ENCODE results near the gene PSMC5. TPM values are rescaled to one million over a fixed set of nuclear protein-coding genes. Genes with fewer than 3 reads are reported as not detected.
A peak's percentile ranks its signal among the peaks of the same experiment; 100 is the strongest.

Gene PSMC5
- total and polyA plus RNA-seq, 10 of the 15 experiments (the other 5 are each of a cell fraction or from before 2014, with no cell fraction given): 55.0 to 266 (median 148) TPM

GRCh38 chr17:63827002-63827800 lies at the start of gene PSMC5, which contains the start of gene FTSJ3 (continued):
- TF ChIP-seq ZNF24 (IDR thresholded peaks at IDR 0.05) (no peak), NBN (IDR thresholded peaks at IDR 0.05) (peak; percentile 72), HDAC2 (IDR thresholded peaks at IDR 0.05) (no peak), BMI1 (IDR thresholded peaks at IDR 0.05; ENCODE audit: borderline replicate concordance) (no peak), BRCA1 (IDR thresholded peaks at IDR 0.05; ENCODE audit: low read depth, low read length) (no peak), RELA (IDR thresholded peaks at IDR 0.05; ENCODE audit: borderline replicate concordance, partially characterized antibody) (peak; percentile 86), PAX8 (IDR thresholded peaks at IDR 0.05) (no peak), KDM1A (IDR thresholded peaks at IDR 0.05; ENCODE audit: borderline replicate concordance) (no peak), RAD21 (IDR thresholded peaks at IDR 0.05; ENCODE audit: insufficient read depth, low read depth, low read length) (no peak), IRF3 (IDR thresholded peaks at IDR 0.05) (no peak), POLR2AphosphoS5 (IDR thresholded peaks at IDR 0.05; ENCODE audit: low read length) (peak; percentile 95), NFIC (IDR thresholded peaks at IDR 0.05; ENCODE audit: low read depth, low read length) (no peak), KLF5 (IDR thresholded peaks at IDR 0.05; ENCODE audit: partially characterized antibody) (peak; percentile 58)
- TF ChIP-seq, protein P1, sequence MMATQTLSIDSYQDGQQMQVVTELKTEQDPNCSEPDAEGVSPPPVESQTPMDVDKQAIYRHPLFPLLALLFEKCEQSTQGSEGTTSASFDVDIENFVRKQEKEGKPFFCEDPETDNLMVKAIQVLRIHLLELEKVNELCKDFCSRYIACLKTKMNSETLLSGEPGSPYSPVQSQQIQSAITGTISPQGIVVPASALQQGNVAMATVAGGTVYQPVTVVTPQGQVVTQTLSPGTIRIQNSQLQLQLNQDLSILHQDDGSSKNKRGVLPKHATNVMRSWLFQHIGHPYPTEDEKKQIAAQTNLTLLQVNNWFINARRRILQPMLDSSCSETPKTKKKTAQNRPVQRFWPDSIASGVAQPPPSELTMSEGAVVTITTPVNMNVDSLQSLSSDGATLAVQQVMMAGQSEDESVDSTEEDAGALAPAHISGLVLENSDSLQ (IDR thresholded peaks at IDR 0.05): peak; percentile 68
- TF ChIP-seq, protein P2, sequence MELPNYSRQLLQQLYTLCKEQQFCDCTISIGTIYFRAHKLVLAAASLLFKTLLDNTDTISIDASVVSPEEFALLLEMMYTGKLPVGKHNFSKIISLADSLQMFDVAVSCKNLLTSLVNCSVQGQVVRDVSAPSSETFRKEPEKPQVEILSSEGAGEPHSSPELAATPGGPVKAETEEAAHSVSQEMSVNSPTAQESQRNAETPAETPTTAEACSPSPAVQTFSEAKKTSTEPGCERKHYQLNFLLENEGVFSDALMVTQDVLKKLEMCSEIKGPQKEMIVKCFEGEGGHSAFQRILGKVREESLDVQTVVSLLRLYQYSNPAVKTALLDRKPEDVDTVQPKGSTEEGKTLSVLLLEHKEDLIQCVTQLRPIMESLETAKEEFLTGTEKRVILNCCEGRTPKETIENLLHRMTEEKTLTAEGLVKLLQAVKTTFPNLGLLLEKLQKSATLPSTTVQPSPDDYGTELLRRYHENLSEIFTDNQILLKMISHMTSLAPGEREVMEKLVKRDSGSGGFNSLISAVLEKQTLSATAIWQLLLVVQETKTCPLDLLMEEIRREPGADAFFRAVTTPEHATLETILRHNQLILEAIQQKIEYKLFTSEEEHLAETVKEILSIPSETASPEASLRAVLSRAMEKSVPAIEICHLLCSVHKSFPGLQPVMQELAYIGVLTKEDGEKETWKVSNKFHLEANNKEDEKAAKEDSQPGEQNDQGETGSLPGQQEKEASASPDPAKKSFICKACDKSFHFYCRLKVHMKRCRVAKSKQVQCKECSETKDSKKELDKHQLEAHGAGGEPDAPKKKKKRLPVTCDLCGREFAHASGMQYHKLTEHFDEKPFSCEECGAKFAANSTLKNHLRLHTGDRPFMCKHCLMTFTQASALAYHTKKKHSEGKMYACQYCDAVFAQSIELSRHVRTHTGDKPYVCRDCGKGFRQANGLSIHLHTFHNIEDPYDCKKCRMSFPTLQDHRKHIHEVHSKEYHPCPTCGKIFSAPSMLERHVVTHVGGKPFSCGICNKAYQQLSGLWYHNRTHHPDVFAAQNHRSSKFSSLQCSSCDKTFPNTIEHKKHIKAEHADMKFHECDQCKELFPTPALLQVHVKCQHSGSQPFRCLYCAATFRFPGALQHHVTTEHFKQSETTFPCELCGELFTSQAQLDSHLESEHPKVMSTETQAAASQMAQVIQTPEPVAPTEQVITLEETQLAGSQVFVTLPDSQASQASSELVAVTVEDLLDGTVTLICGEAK (IDR thresholded peaks at IDR 0.05; ENCODE audit: borderline replicate concordance): peak; percentile 98
- TF ChIP-seq, protein P3, sequence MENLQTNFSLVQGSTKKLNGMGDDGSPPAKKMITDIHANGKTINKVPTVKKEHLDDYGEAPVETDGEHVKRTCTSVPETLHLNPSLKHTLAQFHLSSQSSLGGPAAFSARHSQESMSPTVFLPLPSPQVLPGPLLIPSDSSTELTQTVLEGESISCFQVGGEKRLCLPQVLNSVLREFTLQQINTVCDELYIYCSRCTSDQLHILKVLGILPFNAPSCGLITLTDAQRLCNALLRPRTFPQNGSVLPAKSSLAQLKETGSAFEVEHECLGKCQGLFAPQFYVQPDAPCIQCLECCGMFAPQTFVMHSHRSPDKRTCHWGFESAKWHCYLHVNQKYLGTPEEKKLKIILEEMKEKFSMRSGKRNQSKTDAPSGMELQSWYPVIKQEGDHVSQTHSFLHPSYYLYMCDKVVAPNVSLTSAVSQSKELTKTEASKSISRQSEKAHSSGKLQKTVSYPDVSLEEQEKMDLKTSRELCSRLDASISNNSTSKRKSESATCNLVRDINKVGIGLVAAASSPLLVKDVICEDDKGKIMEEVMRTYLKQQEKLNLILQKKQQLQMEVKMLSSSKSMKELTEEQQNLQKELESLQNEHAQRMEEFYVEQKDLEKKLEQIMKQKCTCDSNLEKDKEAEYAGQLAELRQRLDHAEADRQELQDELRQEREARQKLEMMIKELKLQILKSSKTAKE (IDR thresholded peaks at IDR 0.05; ENCODE audit: low read depth, poor library complexity, severe bottlenecking): peak; percentile 23
- TF ChIP-seq, protein P4, sequence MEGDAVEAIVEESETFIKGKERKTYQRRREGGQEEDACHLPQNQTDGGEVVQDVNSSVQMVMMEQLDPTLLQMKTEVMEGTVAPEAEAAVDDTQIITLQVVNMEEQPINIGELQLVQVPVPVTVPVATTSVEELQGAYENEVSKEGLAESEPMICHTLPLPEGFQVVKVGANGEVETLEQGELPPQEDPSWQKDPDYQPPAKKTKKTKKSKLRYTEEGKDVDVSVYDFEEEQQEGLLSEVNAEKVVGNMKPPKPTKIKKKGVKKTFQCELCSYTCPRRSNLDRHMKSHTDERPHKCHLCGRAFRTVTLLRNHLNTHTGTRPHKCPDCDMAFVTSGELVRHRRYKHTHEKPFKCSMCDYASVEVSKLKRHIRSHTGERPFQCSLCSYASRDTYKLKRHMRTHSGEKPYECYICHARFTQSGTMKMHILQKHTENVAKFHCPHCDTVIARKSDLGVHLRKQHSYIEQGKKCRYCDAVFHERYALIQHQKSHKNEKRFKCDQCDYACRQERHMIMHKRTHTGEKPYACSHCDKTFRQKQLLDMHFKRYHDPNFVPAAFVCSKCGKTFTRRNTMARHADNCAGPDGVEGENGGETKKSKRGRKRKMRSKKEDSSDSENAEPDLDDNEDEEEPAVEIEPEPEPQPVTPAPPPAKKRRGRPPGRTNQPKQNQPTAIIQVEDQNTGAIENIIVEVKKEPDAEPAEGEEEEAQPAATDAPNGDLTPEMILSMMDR (IDR thresholded peaks at IDR 0.05 in 2 of 3, conservative IDR thresholded peaks at IDR 0.05 in 1 of 3; ENCODE audit: control insufficient read depth in 2 of 3, extremely low read depth in 1 of 3, insufficient read depth in 1 of 3, low read depth in 3 of 3, low read length in 3 of 3): peak; percentile 60 to 73 (median 61)
